GM21526 (cell line): ENCODE results near the gene TMEM183A.

Experiments
- ATAC-seq: cut with Tn5 transposase; IDR thresholded peaks from one replicate; pipeline ENCODE4 v1.9.1; 2021; ENCODE audit warnings: moderate library complexity; ENCODE audit not compliant: unreplicated experiment, low FRiP score

Gene TMEM183A

DNA sequence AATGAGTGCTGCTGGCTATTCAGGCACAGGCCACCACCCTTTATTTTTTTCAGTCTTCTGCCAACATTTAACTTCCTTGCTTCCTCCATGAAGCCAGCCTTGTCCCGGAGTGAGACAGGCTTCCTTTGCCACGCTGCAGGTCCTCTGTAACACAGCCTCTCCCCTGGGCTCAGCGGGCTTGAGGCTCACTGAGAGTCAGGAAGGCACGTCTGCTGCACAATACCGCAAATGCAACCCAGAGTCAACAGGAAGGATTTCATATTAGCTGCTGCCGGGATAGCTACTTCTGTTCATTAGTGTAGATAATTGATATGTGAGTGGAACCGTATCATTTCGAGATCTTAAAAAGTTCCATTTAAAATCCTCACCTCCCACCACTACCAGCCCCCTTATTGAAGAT lies 56.1 kb downstream of the TMEM183A start:
- ATAC-seq, result no peak

DNA sequence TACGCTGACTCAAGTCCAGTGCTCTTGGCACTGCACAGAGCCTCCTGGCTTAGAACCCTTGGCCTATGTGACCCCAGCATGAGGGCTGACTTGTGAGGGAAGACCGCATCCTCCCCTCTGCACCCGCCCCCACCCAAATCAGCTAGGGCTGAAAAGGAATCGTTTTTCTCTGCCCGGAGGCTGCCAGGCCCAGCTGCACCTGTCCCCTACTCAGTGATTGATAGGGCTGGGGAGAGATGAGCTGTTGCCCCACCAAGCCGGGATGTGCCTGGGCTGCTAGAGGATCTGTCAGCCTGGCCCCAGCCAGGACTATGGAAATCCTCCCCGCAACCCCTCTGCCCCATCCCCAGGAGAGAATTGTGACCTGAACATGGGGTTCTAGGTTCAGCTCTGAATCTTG lies 58.0 kb downstream of the TMEM183A start:
- no peak for ATAC-seq

DNA sequence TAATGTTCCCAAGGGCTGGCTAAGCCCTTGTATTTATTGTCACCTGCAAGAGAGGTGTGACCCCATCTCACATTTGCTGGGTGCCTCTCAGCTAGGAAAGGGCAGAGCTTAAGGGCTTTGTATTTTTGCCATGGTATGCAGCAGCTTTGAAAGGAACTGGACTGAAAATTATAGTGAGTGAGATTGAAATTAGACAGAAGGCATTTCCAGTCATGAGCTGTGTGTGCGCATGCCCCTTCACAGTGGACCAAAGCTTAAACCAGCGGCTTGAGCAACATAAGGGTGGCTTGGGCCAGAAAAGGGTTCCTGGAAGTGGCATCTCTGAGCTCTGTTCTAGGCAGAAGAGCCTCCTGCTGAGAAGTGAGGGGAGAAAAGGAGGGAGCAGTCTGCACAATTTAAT lies 58.8 kb downstream of the TMEM183A start:
- no peak for ATAC-seq

DNA sequence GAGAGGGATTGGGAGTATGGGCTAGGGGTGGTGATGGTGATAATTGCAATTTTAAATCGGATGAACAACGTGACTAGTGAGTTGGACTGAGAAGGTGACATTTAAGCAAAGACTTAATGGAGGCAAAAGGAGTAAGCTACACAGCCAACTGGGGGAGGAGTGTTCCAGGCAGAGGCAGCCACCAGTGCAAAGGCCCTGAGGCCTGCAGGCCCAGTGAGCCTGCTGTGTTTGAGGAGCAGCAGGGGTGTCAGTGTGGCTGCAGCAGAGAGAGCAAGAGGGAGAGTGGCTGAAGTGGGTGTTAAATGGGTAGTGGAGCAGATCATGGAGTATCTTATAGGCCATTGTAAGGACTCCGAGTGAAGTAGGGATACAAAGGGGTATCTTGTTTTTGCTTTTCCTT lies 59.8 kb downstream of the TMEM183A start:
- no peak for ATAC-seq

- ATAC-seq, result no peak
These were observed 62.0 kb downstream of the TMEM183A start for GRCh38 chr1:203069030-203069747.

DNA sequence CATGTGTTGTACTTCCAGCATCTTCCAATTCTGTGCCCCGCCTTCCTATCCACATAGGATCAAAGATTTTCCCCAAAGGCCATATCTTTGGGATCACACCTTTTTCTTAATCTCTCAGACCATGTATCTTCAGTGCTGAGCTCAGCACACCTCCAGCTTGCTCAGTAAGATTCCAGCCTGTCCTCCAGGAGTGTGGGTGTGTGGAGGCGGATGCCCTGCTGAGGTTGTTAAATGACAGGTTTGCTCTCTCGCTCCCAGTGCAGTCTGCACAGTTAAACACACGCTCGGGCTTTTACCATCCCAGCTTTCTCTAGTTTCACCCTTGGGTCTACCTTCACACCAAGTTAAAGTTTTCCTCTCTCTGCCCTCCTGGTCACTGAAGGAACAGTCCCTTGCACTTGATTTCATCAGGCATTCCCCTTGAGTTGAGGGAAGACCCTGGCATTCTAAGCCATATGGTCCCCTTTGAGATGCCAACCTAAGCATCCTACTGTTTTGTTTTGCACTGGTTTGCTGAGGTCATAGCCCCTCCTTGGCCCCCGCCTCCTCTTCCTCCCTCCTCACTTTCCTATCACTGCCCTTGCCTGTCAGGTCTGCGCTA lies 64.9 kb downstream of the TMEM183A start:
- ATAC-seq, result no peak

- no peak for ATAC-seq
These were observed 65.7 kb downstream of the TMEM183A start for GRCh38 chr1:203072911-203073310.

DNA sequence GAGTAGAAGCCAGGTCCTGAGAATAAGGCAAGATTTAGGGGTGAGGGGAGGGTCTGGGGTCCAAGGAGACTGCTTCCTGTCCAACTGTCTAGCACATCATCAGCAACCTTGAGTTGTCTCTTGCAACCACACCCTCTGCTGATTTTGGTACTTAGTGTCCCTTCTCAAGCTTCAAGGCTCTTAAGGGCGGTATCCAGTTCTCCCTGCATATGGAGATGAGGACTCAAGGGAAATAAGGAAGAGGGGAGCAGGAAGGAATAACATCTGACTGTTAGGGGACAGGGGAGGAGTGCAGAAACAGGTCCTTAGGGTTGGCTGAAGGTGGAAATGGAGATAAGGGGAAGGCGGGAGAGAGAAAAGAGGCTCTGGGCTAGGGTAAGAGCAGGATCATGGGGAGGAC lies 66.3 kb downstream of the TMEM183A start:
- ATAC-seq, result no peak
